HG03342 (cell line): ENCODE data around the gene HERPUD1.
A peak's percentile ranks its signal among the peaks of the same experiment; 100 is the strongest.
"Not testable (repeated sequence)": the region's sequence is repeated elsewhere in the genome, so short reads cannot be mapped to it uniquely, and the experiment has no call there.

Experiments
- ATAC-seq: cut with Tn5 transposase; IDR thresholded peaks from one replicate; pipeline ENCODE4 v1.9.1; 2021; ENCODE audit warnings: mild to moderate bottlenecking, moderate library complexity; ENCODE audit not compliant: unreplicated experiment

The HERPUD1 gene, protein sequence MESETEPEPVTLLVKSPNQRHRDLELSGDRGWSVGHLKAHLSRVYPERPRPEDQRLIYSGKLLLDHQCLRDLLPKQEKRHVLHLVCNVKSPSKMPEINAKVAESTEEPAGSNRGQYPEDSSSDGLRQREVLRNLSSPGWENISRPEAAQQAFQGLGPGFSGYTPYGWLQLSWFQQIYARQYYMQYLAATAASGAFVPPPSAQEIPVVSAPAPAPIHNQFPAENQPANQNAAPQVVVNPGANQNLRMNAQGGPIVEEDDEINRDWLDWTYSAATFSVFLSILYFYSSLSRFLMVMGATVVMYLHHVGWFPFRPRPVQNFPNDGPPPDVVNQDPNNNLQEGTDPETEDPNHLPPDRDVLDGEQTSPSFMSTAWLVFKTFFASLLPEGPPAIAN

DNA sequence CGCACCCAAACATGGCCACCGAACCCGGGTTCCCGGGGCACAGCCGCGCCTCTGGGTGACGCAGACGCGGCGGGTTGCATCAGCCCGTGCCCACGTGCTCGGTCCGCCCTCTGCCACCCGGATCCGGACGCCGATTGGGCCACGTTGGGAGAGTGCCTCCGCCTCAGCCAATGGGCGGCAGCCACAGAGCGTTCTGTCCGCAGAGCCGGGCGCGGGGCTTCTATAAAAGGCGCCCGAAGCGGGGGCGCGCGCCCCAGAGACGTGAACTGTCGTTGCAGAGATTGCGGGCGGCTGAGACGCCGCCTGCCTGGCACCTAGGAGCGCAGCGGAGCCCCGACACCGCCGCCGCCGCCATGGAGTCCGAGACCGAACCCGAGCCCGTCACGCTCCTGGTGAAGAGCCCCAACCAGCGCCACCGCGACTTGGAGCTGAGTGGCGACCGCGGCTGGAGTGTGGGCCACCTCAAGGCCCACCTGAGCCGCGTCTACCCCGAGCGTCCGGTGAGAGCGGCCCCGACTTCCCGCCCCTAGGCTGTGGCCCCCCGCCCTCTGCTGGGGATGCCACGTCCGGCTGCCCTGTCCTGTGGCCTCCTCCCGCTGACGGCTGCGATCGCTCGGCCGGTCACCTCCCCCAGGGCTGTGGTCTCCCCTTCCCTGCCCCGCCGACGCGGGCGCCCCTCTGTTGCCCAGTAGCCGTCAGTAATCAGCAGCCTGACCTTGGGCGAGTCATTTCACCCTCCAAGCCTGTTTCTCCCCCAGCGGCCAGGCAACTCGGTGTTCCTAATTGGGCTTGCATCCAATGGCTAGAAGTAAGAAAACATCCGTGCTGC, at the start of gene HERPUD1:
TSS of gene HERPUD1 (plus strand) at position 251 of the 829 bp plus-strand sequence. CDS start at position 354, 103 bp downstream.
- peak; percentile 84 for ATAC-seq

DNA sequence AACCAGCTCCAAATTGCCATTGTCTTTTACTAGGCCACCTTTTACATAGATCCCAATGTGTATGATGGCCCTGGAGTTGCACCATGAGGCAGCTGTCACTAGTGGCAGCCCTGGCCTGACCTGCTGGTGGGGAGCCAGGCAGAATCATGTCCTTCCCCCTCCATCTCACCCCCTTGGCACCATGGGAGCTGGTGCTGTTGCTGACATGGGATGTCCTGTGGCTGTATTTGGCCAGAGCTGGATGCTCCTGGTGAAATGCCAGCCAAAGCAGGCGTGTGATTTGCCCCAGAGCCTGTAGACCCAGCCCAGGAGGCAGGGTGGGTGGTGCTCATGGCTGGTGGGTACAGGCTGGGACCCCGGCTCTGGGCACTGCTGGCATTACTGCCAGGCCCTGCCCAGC, 48.4 kb upstream of the HERPUD1 start:
- ATAC-seq, result no peak

DNA sequence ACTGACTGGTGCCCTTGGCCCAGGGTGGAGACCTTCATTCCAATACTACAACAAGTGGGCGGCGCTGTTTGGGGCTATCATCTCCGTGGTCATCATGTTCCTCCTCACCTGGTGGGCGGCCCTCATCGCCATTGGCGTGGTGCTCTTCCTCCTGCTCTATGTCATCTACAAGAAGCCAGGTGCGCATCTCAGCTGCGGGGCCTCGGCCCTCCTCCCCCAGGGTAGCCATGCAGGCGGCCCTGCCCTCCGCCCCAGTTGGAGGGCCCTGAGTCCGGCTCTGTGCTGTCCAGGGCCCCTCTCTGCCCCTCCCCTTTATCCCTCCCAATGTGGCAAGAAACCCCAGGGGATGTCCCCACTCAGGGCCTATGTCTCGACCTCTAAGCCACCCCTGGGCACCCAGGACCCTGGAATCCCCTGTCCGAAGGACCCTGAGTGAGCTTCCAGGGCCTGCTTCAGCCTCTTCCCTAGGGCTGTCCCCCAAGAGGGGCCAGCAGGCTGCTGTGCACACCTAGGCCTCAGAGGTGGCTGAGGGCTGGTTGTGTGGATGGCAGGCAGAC, 47.8 kb upstream of the HERPUD1 start:
- ATAC-seq, result no peak

DNA sequence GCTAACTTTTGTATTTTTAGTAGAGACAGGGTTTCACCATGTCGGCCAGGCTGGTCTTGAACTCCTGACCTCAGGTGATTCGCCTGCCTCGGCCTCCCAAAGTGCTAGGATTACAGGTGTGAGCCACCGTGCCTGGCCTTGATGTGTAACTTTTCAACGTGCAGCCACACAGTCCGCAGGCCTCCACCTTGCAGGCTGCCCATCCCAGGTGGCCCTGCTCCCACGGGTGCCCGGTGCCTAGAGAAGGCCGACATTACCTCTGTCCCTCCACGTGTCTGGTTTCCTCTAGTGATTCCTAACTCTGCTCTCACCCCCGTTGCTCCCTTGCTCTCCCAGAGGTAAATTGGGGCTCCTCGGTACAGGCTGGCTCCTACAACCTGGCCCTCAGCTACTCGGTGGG, 47.0 kb upstream of the HERPUD1 start:
- not testable (repeated sequence) for ATAC-seq

DNA sequence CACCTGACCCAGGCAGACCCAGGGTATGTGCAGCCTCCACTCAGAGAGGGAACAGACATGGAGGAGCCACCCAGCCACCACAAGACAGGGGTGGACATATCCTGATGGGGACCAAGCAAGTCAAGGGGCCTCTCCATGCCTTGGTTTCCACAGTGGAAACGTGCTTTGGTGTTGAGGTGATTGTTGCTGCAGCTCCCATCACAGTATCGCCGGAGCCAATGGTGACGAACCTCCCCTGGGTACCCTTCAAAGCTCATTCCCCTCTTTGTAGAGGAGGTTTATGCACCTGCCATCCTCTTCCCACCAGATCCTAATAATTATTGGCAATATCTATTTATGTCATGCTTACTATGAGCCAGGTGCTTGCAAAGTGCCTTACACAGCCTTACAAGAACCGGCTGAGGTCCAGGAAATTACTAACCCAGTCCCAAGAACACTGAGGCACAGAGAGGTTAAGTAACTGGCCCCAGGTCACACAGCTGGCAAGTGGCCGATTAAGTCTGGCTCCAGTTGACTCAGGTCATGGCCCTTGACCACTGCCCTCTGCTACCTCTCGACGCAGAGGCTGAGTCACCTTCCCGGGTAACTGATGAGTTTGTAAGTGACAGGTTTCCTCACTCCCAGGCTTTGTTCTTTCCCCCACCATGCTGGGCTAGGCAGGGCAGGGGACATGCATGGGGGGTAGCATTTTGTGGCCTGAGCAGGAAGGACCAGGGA, 46.3 kb upstream of the HERPUD1 start:
- no peak for ATAC-seq

DNA sequence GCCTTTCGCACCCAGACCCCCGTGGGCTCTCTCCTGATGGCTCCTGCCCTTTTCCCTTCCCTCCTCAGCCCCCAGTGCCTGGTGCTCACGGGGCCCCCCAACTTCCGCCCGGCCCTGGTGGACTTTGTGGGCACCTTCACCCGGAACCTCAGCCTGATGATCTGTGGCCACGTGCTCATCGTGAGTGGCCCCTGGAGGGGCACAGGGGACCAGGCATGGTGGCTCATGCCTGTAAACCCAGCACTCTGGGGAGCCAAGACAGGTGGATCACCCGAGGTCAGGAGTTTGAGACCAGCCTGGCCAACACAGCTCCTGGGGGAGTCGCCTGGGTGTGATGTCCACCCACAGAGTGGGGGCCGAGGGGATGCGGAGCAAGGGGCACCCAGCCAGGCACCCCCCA, 45.6 kb upstream of the HERPUD1 start:
- ATAC-seq, result no peak

DNA sequence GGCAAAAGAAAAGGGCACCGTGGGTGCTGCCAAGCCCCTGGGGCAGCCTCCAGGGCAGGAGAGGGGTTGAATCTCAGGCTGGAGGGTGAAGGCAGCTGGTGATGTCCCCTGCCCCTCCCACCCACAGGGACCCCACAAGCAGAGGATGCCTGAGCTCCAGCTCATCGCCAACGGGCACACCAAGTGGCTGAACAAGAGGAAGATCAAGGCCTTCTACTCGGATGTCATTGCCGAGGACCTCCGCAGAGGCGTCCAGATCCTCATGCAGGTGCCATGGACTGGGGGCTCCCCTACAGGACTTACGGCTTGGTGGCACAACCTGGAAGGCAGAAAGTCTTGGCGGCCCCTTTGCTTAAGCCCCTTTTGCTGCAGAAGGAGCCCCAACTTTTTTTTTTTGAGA, 45.1 kb upstream of the HERPUD1 start:
- no peak for ATAC-seq

DNA sequence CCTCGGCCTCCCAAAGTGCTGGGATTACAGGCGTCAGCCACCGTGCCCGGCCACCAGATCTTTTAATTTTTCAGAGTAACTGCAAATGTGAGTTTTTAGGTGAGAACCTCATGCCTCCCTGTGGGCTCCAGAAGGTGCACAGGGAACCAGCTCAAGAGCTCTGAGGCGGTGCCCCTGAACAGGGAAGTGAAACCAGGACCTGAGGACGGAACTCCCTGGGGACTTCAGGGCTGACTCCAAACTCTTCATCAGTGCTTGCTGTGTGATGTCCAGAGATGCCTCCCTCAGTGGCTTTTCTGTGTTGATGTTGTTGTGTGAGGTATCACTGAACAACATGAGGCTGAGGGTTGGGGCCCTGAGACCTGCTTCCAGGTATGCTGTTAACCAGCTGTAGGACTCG, 43.1 kb upstream of the HERPUD1 start:
- ATAC-seq, result no peak

DNA sequence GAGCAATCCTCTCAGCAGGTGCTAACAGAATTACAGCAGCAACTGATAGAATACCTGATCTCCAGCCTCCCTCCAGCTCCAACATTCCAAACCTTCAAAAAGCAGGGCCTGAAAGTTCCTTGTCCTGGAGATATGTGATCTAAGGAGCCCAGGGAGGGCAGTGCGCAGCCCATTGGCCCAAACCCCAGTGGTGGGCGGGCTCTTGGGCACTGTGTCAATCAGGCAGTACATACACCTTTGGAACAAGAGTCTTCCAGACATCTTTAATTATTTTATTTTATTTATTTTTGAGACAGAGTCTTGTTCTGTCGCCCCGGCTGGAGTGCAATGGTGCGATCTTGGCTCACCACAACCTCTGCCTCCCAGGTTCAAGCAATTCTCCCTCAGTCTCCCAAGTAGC, 42.7 kb upstream of the HERPUD1 start:
- ATAC-seq, result no peak

DNA sequence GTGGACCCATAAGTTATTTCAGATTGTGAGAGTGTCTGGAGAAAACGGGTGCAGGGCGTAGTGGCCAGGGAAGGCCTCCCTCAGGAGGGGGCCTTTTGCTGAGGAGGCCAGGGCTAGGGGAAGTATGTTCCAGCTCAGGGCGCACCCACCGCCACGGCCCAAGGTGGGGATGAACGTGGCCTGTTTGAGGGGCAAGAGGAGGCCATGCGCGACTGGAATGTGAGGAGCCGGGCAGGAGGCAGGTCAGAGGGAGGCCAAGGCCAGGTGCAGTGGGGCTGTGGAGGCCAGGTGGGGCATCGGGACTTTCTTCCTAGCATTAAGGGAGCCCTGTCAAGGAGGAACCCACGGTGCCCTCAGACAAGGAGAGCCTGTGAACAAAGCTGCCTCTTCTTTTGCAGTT, 40.3 kb upstream of the HERPUD1 start:
- no peak for ATAC-seq

DNA sequence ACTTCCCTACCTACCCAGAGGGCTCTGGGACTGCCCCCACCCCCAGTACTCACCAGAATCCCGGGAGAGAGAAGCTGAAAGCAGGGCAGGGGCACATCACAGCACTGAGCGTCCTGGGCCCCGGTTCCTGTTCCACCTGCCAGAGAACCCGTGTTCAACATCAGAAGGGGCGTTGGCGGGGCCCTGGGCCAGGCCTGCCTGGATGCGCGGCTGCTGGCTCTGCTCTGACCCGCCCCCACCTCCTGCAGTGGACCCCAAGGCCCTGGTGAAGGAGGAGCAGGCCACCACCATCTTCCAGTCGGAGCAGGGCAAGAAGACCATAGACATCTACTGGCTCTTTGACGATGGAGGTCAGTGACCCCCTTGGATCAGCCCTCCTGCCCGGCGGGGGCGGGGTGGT, 39.2 kb upstream of the HERPUD1 start:
- ATAC-seq, result no peak

DNA sequence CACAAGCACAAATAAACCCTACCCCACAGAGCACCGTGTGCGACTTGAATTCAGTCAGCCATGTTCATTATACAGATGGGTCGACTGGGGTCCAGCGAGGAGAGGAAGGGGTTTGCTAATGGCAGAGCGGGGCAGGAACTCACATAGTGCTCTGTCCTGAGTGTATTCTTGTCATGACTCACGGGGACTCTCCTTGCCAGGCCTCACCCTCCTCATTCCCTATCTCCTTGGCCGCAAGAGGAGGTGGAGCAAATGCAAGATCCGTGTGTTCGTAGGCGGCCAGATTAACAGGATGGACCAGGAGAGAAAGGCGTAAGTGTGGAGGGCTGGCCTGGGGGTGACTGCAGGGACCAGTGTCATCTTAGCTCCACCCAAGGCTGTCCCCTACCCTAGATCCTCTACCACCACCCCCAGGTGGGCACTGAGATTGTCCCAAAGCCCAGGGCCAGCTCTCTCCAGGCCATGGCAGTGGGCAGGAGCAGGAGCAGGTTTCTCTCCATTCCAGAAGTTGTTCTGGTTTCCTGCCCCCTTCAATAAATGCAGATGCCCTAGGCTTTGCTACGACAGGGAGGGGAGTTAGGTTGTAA, 37.5 kb upstream of the HERPUD1 start:
- ATAC-seq, result no peak

DNA sequence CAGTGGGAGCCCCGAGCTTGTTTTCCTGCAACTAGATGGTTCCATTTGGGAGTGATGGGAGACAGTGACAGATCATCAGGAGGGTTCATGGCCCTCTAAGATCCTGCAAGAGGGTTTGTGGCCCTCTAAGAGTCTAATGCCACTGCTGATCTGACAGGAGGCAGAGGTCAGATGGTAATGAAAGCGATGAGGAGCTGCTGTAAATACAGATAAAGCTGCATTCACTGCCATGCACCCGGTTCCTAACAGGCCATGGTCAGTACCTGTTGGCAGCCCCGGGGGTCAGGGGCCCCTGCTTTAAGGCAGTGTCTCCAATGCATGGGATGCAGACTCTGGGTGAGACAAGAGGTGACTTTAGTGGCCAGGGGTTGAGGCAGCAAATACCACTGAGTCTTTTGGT, 36.1 kb upstream of the HERPUD1 start:
- no peak for ATAC-seq

DNA sequence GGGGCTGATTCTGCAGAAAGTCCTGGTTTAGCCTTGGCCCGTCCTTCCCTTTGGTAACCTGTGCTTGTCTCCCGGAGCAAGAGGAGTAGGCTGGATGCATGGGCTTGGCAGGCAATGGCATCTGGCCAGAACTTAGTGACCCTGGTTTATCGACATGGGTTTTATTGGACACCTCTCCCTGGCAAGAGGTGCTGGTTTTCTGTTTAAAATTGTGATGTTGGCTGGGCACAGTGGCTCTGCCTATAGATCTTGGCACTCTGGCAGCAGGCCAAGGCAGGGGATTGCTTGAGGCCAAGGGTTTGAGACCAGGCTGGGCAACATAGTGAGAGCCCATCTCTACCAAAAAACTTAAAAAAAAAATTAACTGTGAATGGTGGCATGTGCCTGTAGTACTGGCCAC, 35.7 kb upstream of the HERPUD1 start:
- ATAC-seq, result no peak

DNA sequence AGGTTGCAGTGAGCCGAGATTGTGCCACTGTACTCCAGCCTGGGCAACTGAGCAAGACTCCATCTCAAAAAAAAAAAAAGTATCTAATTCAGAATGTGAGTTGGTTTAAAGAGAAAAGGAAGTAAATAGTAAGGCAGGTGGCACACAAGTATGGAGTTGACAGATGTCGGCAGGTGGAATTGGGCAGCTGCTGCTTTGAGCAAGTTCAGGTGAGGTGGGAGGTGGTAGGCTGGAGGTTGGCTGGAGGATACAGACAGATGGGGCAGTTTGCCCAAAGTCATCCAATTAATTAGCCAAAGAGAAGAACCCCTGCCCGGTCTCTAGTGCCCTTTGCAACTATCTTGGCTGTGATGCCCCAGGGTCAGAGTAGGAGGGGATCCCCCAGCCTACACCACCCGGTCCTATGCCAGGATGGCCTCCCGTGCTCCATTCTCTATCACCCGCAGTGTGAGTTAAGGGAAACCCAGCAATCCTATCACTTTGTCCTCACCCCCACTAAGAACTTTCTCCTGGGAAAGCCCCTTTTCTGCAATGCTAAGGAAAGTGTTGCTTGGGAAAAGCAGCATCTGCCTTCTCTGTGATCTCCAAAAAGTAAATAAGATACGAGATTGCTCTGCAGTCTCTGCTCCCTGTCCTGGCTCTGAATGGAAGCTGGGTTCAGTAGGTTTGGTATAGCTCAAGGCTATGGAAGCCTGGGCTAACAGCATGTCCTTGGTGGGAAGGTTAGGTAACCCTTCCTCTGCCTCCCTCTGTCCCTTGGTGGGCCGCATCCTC, 34.7 kb upstream of the HERPUD1 start:
- no peak for ATAC-seq

DNA sequence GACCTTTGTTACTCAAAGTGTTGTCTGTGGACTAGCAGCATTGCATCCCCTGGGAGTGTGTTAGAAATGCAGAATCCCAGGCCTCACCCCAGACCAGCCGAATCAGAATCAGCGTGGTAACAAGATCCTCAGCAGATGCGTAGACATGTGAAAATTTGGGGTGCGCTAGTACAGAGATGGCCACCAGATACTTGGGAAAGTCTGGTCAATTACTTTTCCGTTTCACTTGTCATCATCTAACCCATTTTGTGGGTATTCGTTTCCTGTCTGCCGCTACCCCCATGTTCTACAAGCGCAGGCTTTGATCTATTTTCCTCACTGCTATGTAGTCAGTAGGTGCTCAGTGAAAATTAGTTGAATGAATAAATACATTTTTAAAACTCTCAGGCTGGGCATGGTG, 33.1 kb upstream of the HERPUD1 start:
- peak; percentile 75 for ATAC-seq

DNA sequence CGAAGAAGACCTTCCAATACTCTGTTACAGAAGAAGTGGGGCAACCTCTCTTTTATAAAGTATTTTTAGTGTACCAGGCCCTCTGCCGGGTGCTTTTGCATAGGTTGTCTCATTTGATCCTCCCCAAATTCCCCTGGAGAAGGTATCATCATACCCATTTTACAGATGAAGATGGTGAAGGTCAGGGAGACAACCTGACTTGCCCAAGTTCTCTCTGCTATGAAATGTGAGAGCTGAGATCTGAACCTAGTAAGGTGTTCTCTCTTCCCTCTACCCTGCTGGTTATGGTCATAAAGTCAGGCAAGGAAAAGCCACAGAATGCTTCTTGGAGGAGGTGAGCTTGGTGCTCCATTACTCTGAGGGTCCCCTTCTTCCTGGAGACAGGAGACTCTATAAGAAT, 28.1 kb upstream of the HERPUD1 start:
- no peak for ATAC-seq

DNA sequence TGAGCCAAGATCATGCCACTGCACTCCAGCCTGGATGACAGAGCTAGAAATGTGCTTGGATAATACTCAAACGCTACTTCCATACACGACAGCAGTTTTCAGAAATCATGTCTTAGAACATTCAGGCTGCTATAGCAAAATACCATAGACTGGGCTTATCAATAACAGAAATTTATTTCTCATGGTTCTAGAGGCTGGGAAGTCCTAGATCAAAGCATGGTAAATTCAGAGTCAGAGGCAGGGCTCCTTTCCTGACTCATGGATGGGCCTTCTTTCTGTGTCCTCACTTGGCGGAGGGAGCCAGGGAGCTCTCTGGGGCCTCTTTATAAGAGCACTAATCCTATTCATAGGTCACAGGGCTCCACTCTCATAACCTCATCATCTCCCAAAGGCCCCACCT, 24.5 kb upstream of the HERPUD1 start:
- no peak for ATAC-seq

DNA sequence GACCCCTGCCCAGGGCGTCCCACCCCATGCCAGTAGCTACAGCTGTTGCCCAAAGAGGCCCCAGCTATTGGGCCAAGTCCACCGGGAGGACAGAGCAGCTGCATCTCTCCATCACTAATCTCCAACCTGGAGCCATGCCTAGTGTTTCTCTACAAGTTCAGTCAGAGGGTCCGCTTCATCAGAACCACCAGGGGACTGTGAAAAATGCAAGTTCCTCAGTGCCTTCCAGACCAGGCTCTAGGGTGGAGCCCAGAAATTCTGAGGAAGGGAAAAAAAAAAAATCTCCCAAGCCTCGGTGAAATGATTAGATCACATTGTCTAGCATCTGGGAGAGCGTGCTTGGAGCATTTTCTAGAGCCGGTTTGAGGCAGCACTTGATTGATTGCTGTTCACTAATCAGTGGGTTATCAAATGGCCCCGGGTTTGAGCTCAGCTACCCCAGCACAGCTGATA, 22.4 kb upstream of the HERPUD1 start:
- no peak for ATAC-seq

DNA sequence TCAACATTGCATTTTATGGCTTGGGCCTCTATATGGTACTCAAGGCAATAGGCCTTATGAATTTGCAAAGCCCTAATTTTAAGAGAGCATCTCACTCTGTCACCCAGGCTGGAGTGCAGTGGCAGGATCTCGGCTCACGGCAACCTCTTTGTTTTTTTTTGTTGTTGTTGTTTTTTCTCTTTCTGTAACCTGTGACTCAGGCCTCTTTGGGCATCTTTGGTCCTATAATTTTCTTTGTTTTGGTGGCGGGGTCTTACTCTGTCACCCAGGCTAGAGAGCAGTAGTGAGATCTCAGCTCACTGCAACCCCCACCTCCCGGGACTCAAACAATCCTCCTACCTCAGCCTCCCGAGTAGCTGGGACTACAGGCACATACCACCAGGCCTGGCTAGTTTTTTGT, 21.8 kb upstream of the HERPUD1 start:
- ATAC-seq, result no peak
